ENCODE measurements around the gene RNASE11. TPM values are rescaled to one million over a fixed set of nuclear protein-coding genes. Genes with fewer than 3 reads are reported as not detected.

RNASE11 gene
- total and polyA plus RNA-seq, 9 of the 15 experiments (the other 6 are each of a cell fraction or from before 2014, with no cell fraction given), result 0.16 to 0.29 (median 0.22) TPM; not detected in 6

- no peaks in the 10 kb centered on the region for H3K36me3 ChIP-seq (ENCODE audit: control insufficient read depth, insufficient read depth, low read length)
- H3K79me2 ChIP-seq (ENCODE audit: control insufficient read depth, insufficient read depth, low read length), result no peaks in the 10 kb centered on the region
- H3K27me3 ChIP-seq (ENCODE audit: control insufficient read depth in 2 of 2, insufficient read depth in 2 of 2, low read length in 2 of 2), result no peaks in the 10 kb centered on the region
- peaks cover 0 to 6% of the 10 kb centered on the region in 2 experiments; a peak in 3 of 5 replicates for H3K4me1 ChIP-seq (replicated peaks in 1 of 2; ENCODE audit: control insufficient read depth in 2 of 2, insufficient read depth in 2 of 2, low read length in 2 of 2)
- no peak overlapping the region for H3K27ac ChIP-seq (ENCODE audit: extremely low read depth, low read depth, low read length)
- H3K4me3 ChIP-seq, result no peak overlapping the region
- intact Hi-C loops (cut with micrococcal nuclease), result no loop called here
- no peak overlapping the region for H3K9ac ChIP-seq (ENCODE audit: insufficient read depth in 1 of 2, low read depth in 2 of 2, low read length in 2 of 2)
- H3K9me3 ChIP-seq (replicated peaks; ENCODE audit: control insufficient read depth, insufficient read depth, low read depth, low read length), result no peaks in the 10 kb centered on the region
- BruUV-seq (replicated peaks), result no TSS peak
- DNase-seq (ENCODE audit: extremely low read depth in 1 of 4, low spot score in 3 of 4) (no peak), FAIRE-seq (no peak), ATAC-seq (no peak)
- H2AFZ ChIP-seq (ENCODE audit: low read depth, low read length), result no peak overlapping the region
- H3K9me1 ChIP-seq (ENCODE audit: control insufficient read depth, insufficient read depth, low read length), result no peaks in the 10 kb centered on the region
- in situ Hi-C loops (cut with MboI), result no loop called here
- CTCF ChIA-PET (ENCODE audit: low intra/inter-chr PET ratio), result no interaction called here
- no peaks in the 10 kb centered on the region for H4K20me1 ChIP-seq (replicated peaks; ENCODE audit: control insufficient read depth, insufficient read depth, low read length)
- POLR2A ChIA-PET, result interaction anchor here (1.2 kb wide), 1 partner anchor 9 kb away, joined by 3 read pairs; no protein-coding TSS in a partner anchor
- whole genome bisulfite sequencing (ENCODE audit: insufficient coverage, low coverage, missing lambda C conversion rate), result 68% methylated on average over 2 of the region's 2 CpGs
- TF ChIP-seq, protein P1, sequence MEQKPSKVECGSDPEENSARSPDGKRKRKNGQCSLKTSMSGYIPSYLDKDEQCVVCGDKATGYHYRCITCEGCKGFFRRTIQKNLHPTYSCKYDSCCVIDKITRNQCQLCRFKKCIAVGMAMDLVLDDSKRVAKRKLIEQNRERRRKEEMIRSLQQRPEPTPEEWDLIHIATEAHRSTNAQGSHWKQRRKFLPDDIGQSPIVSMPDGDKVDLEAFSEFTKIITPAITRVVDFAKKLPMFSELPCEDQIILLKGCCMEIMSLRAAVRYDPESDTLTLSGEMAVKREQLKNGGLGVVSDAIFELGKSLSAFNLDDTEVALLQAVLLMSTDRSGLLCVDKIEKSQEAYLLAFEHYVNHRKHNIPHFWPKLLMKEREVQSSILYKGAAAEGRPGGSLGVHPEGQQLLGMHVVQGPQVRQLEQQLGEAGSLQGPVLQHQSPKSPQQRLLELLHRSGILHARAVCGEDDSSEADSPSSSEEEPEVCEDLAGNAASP (IDR thresholded peaks at IDR 0.05), result no peak
- TF ChIP-seq, protein P2, sequence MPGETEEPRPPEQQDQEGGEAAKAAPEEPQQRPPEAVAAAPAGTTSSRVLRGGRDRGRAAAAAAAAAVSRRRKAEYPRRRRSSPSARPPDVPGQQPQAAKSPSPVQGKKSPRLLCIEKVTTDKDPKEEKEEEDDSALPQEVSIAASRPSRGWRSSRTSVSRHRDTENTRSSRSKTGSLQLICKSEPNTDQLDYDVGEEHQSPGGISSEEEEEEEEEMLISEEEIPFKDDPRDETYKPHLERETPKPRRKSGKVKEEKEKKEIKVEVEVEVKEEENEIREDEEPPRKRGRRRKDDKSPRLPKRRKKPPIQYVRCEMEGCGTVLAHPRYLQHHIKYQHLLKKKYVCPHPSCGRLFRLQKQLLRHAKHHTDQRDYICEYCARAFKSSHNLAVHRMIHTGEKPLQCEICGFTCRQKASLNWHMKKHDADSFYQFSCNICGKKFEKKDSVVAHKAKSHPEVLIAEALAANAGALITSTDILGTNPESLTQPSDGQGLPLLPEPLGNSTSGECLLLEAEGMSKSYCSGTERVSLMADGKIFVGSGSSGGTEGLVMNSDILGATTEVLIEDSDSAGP (CRISPR knock-in tag; IDR thresholded peaks at IDR 0.05), result no peak
- TF ChIP-seq NUFIP1 (IDR thresholded peaks at IDR 0.05; ENCODE audit: partially characterized antibody) (no peak), XRCC4 (IDR thresholded peaks at IDR 0.05; ENCODE audit: extremely low read depth, insufficient read depth, insufficient read length) (no peak), SP1 (CRISPR knock-in tag; IDR thresholded peaks at IDR 0.05) (no peak), ZNF445 (CRISPR knock-in tag; IDR thresholded peaks at IDR 0.05; ENCODE audit: low read depth) (no peak), WHSC1 (IDR thresholded peaks at IDR 0.05; ENCODE audit: low read length) (no peak), GATAD2A (IDR thresholded peaks at IDR 0.05) (no peak), TOE1 (IDR thresholded peaks at IDR 0.05; ENCODE audit: borderline replicate concordance) (no peak), TOE1 (CRISPR knock-in tag; IDR thresholded peaks at IDR 0.05; ENCODE audit: borderline replicate concordance, low read depth) (no peak)
- no peak overlapping the region for H3K4me2 ChIP-seq (ENCODE audit: insufficient read depth, low read length)
Measured at GRCh38 chr14:20550926-20551325, 36.9 kb downstream of the RNASE11 start.

Measured in K562 (cell line).